Inferior parietal cortex (tissue), 1 donor: ENCODE measurements around the gene ZSCAN29.

Experiments
- DNase-seq: peaks from one replicate; pipeline ENCODE4 v3.0.0-alpha.2; 2016; ENCODE audit errors: extremely low spot score

ZSCAN29 gene

GRCh38 chr15:43347114-43347513, 23.7 kb downstream of the ZSCAN29 start:
- DNase-seq, result no peak

GRCh38 chr15:43346305-43346704, 24.5 kb downstream of the ZSCAN29 start:
- peak; percentile 47 for DNase-seq

DNA sequence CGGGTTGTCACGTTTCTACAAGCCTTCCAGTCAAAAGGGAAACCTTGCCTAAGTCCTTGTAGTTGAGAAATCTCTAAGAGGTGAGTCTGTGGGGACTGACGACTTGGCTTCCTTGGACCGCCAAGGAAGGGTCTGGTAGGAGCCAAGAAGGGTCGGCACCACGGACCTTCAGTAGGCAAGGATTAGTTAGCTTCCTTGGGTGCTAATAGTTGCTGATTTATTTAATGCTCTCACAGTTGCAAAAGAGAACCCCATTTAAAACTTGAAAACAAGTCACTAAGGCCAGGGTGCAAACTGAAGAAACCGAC, 40.1 kb downstream of the ZSCAN29 start:
- no peak for DNase-seq

GRCh38 chr15:43329960-43330779, 40.7 kb downstream of the ZSCAN29 start, which contains the start of gene LCMT2:
Gene LCMT2, minus strand, starts transcription at chr15:43330573. Its CDS starts 84 bp downstream, at chr15:43330489.
- peak; percentile 98 for DNase-seq

- peak; percentile 25 for DNase-seq
Measured at GRCh38 chr15:43329217-43329959, 41.5 kb downstream of the ZSCAN29 start.

DNA sequence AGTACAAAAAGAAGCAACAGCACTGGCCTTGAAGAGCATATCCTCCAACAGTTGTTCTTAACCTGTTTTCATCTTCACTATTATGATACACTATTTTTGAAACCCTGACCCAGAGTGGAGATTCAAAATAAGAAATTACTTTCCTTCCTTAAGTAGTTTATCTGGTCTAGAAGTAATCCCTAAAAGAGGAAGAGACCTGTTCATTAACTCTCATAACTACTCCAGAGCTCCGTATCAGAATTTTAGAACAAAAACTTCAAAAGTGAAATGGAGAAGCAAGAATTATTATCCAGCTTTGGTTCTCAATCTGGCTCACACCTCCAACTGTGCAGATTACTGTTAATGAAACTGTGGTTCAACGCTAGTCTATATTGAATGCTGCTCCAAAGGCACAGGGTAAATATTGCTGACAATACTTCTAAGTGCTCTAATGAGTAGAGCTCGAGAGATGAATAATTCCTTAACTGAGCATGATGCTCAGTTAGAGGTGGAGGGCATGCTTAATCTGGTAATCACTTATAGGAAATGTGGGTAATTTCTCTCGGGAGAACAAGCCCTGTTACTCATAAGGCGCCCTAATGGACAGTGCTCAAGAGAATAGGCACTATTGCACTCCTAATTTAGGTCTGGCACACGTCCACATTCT, 45.7 kb downstream of the ZSCAN29 start:
- no peak for DNase-seq

DNA sequence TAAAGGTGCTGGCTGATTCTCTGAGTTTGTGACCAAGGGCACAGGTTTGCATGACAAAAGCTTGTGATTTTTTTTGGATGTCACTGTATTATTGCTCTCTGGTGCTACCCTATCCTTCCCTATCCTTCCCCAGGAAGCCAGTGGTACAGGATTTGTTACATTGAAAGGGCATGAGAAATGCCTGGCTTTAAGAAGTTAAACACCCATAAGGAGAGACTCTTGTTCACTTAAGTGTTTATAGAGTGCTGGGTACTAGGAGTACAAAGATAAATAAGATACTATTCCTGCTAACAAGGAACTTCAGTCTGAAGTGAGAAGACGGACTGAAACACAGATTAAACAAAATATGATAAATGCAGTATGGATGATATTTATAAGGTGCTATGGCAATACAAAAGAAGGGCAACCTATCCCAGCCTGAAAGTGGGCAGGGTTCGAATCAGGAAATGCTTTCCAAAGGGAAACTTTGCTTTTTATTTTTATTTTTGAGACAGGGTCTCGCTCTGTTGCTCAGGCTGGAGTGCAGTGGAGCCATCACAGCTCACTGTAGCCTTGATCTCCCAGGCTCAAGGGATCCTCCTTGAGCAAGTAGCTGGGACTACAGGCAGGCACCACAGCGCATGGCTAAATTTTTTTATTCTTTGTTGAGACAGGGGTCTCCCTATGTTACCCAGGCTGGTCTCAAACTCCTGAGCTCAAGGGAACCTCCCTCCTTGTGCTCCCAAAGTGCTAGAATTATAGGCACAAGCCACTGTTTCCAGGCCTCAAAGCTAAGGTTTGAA, 51.7 kb downstream of the ZSCAN29 start:
- DNase-seq, result no peak

DNA sequence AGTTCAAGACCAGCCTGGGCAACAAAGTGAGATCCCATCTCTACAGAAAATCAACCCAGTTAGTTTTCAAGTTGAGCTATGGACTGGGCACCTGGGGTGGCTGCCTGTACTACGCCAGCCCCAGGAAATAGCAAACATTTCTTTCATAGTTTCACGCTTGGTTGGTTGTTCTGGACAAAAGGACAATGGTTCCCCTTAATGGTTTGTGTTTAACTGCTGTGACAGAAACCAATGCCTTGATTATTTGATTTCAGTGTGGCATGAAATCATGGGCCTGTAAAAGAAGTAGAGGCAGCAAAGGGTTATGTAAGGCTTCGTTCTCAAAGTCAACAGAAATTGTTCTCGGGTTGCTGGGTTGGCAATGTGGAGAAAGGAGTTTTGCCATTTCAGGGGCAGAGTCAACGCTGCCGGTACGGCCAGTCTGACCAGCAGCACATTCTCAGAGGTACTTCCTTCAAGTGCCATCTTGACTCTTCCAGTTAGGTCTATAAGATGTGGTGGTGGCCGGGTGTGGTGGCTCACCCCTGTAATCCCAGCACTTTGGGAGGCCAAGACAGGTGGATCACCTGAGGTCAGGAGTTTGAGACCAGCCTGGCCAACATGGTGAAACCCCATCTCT, 53.2 kb downstream of the ZSCAN29 start:
- no peak for DNase-seq

DNA sequence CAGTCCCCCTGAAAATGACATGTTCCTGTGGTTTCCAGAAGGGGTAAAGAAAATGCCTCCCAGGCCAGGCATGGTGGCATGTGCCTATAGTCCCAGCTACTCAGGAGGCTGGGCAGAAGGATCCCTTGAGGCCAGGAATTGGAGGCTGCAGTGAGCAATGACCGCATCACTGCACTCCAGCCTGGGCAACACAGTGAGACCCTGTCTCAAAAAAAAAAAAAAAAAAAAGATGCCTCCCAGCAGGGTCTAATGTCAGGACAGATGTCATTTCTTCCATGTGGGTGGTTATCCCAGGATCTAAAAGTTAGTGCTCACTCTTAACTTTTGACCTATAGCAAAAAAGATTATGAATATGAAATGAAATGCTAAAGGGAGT, 53.9 kb downstream of the ZSCAN29 start:
- DNase-seq, result no peak

DNA sequence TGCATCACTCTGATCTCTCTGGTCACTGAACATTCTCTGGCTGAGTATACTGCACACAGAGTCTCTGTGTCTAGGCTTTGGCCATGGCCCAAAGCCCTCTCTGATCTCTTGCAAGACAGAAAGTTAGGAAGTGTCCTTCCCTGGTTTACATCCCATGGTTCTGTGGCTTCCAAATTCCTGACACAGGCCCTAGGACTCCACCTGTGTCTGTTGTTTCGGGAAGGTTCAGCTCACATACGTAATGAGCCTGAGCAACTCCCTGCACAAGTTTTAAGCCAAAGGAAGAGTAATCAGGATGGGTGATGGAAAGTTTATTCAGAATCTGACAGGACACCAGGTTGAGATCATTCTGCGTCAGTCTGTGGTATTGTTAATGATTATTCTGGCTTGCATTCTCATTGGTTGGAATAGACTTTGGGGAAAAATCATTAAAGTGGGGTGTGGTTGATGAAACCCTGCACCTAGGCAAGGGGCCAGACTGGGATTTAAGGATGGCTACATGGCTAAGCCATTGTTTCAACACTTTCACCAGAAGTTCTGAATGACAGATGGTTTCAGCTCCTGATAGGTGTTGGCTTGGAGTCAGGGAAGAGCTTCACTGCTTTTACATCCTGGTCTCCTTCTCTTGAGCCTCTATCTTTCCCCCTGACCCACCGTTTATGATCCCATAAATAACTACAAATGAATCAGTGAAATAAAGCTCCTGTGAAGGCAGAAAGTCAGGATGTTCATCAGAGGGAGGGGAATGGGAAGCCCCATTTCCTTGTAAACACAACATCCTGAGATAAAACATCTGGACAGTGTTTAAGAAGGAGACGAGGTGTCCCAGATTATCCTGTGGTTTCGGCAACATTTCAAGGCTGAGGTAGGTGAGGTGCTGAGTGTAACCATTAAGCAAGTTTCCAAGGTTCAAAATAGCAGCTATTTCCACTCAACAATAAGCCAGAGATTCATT, 54.5 kb downstream of the ZSCAN29 start:
- DNase-seq, result no peak

- no peak for DNase-seq
Measured at GRCh38 chr15:43314171-43314570, 56.7 kb downstream of the ZSCAN29 start.

DNA sequence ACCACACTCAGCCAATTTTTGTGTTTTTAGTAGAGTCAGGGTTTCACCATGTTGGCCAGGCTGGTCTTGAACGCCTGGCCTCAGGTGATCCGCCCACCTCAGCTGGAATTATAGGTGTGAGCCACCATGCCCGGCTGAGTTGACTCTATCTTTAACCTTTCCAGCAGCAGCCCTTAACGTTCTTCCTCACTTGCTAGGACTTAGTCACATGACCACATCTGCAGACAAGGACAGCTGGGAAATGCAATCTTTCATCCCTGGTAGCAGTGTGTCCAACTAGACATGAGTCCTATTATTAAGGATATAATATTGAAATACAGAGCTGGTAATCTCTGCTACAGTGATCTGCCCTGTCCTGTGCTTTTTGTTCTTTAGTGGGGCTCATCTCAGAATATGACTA, 58.5 kb downstream of the ZSCAN29 start:
- no peak for DNase-seq
